GM23338 (cell line): ENCODE measurements around the gene CLUH. TPM values are rescaled to one million over a fixed set of nuclear protein-coding genes. Genes with fewer than 3 reads are reported as not detected.

Experiments used
- ATAC-seq: fragments of 200-7000 bp; cut with Tn5 transposase; 3 replicates; pipeline ENCODE4 v1.9.1; 2020
- DNase-seq: peaks from one replicate; pipeline ENCODE4 v3.0.0-alpha.2; 2015; ENCODE audit warnings: low spot score
- H2AFZ ChIP-seq: fragments of 200-600 bp; sonication (generic); 2 replicates; pipeline ENCODE4 v1.8.0; 2016; ENCODE audit warnings: antibody characterized with exemption, mild to moderate bottlenecking, moderate library complexity
- H3F3A ChIP-seq: fragments of 200-600 bp; sonication (generic); replicated peaks from 2 replicates; pipeline ENCODE4 v1.8.0; 2017; ENCODE audit warnings: antibody characterized with exemption, mixed run types, low read depth
- H3K27ac ChIP-seq: fragments of 200-600 bp; sonication (generic); 2 replicates; pipeline ENCODE4 v1.6.1; 2016; ENCODE audit warnings: low read depth
- H3K27me3 ChIP-seq: fragments of 200-600 bp; sonication (generic); 2 replicates; pipeline ENCODE4 v1.8.0; 2016; ENCODE audit warnings: mild to moderate bottlenecking, mixed run types, moderate library complexity; ENCODE audit not compliant: insufficient read depth
- H3K36me3 ChIP-seq: fragments of 200-600 bp; sonication (generic); 2 replicates; pipeline ENCODE4 v1.8.0; 2016; ENCODE audit warnings: mild to moderate bottlenecking; ENCODE audit not compliant: insufficient read depth
- H3K4me1 ChIP-seq: fragments of 200-600 bp; sonication (generic); 2 replicates; pipeline ENCODE4 v1.8.0; 2016; ENCODE audit warnings: mild to moderate bottlenecking, moderate library complexity; ENCODE audit not compliant: insufficient read depth
- H3K4me2 ChIP-seq: fragments of 200-600 bp; sonication (generic); 2 replicates; pipeline ENCODE4 v1.7.1; 2017; ENCODE audit warnings: mixed run types
- H3K4me3 ChIP-seq: fragments of 200-600 bp; sonication (generic); 2 replicates; pipeline ENCODE4 v1.6.1; 2016; ENCODE audit warnings: mixed run types
- H3K79me2 ChIP-seq: fragments of 200-600 bp; sonication (generic); replicated peaks from 2 replicates; pipeline ENCODE4 v1.8.0; 2017; ENCODE audit warnings: mild to moderate bottlenecking; ENCODE audit not compliant: insufficient read depth
- H3K9me2 ChIP-seq: fragments of 200-600 bp; sonication (generic); 2 replicates; pipeline ENCODE4 v1.8.0; 2017; ENCODE audit not compliant: insufficient read depth
- H4K20me1 ChIP-seq: fragments of 200-600 bp; sonication (generic); replicated peaks from 2 replicates; pipeline ENCODE4 v1.8.0; 2017; ENCODE audit warnings: mild to moderate bottlenecking; ENCODE audit not compliant: insufficient read depth
- H3K27ac Mint-ChIP-seq: 2 replicates; pipeline ENCODE4 v1.8.0; 2020; ENCODE audit warnings: inconsistent platforms, mild to moderate bottlenecking, moderate library complexity, mixed read lengths
- H3K27me3 Mint-ChIP-seq: 3 replicates; pipeline ENCODE4 v1.8.0; 2022; ENCODE audit warnings: low read depth, mild to moderate bottlenecking, moderate library complexity, mixed read lengths, inconsistent platforms; ENCODE audit not compliant: insufficient read depth, poor library complexity
- H3K36me3 Mint-ChIP-seq: 3 replicates; pipeline ENCODE4 v1.8.0; 2021; ENCODE audit warnings: low read depth, mild to moderate bottlenecking, inconsistent platforms, moderate library complexity, mixed read lengths
- H3K4me1 Mint-ChIP-seq: 3 replicates; pipeline ENCODE4 v1.8.0; 2020; ENCODE audit warnings: mild to moderate bottlenecking, inconsistent platforms, mixed read lengths
- H3K4me3 Mint-ChIP-seq: 3 replicates; pipeline ENCODE4 v1.8.0; 2021; ENCODE audit warnings: moderate library complexity, mild to moderate bottlenecking, inconsistent platforms, mixed read lengths
- H3K9me3 Mint-ChIP-seq: 3 replicates; pipeline ENCODE4 v1.8.0; 2020; ENCODE audit warnings: moderate library complexity, mild to moderate bottlenecking, inconsistent platforms, mixed read lengths
- CREB1 ChIP-seq: fragments of 250-450 bp; sonication (Bioruptor Pico); IDR thresholded peaks from 2 replicates; pipeline ENCODE4 v1.5.0; 2020; ENCODE audit warnings: low read depth, mild to moderate bottlenecking, moderate library complexity
- CTCF ChIP-seq, 2 experiments: fragments of 200-600 bp in 1 of 2; sonication (generic) in 1 of 2; conservative IDR thresholded peaks; 2 replicates each; pipeline versions ENCODE4 v1.5.1 to v1.6.1; 2016 to 2017; ENCODE audit warnings: antibody characterized with exemption in 2 of 2, low read depth in 2 of 2, mild to moderate bottlenecking in 2 of 2, moderate library complexity in 1 of 2
- ETS1 ChIP-seq: IDR thresholded peaks from 2 replicates; pipeline ENCODE4 v1.6.1; 2016; ENCODE audit warnings: antibody characterized with exemption
- EZH2 ChIP-seq: fragments of 200-600 bp; sonication (generic); IDR thresholded peaks from one replicate; pipeline ENCODE4 v1.8.0; 2017; ENCODE audit warnings: antibody characterized with exemption, mild to moderate bottlenecking, low read depth; ENCODE audit not compliant: unreplicated experiment
- EZH2phosphoT487 ChIP-seq: fragments of 200-600 bp; sonication (generic); IDR thresholded peaks from one replicate; pipeline ENCODE4 v1.8.1; 2018; ENCODE audit warnings: antibody characterized with exemption; ENCODE audit not compliant: unreplicated experiment
- JUNB ChIP-seq: IDR thresholded peaks from one replicate; pipeline ENCODE4 v1.6.1; 2016; ENCODE audit warnings: antibody characterized with exemption; ENCODE audit not compliant: unreplicated experiment
- NANOG ChIP-seq: IDR thresholded peaks from 2 replicates; pipeline ENCODE4 v1.6.1; 2016; ENCODE audit warnings: antibody characterized with exemption, borderline replicate concordance
- POLR2AphosphoS5 ChIP-seq: IDR thresholded peaks from 2 replicates; pipeline ENCODE4 v1.6.1; 2016; ENCODE audit warnings: antibody characterized with exemption, low read depth
- REST ChIP-seq: IDR thresholded peaks from one replicate; pipeline ENCODE4 v1.6.1; 2018; ENCODE audit warnings: antibody characterized with exemption; ENCODE audit not compliant: unreplicated experiment
- STAT1 ChIP-seq: IDR thresholded peaks from one replicate; pipeline ENCODE4 v1.6.1; 2016; ENCODE audit warnings: antibody characterized with exemption; ENCODE audit not compliant: unreplicated experiment
- ZNF114 ChIP-seq: fragments of 250-450 bp; sonication (Bioruptor Pico); IDR thresholded peaks from 2 replicates; pipeline ENCODE4 v1.5.0; 2020; ENCODE audit warnings: mild to moderate bottlenecking, moderate library complexity
- ZNF331 ChIP-seq: fragments of 250-450 bp; sonication (Bioruptor Pico); IDR thresholded peaks from 2 replicates; pipeline ENCODE4 v1.5.0; 2020; ENCODE audit warnings: low read depth, mild to moderate bottlenecking, moderate library complexity
- ZNF462 ChIP-seq: fragments of 250-450 bp; sonication (Bioruptor Pico); IDR thresholded peaks from 2 replicates; pipeline ENCODE4 v1.5.0; 2020; ENCODE audit warnings: mild to moderate bottlenecking, moderate library complexity
- polyA plus RNA-seq: library from polyadenylated mRNA; unstranded; fragments of >200 nt; fragmentation: Nextera tagmentation; extraction: Ambion mirVana; gene quantifications from 2 replicates; pipeline ENCODE4 v1.2.1, GENCODE V29; 2016
- total RNA-seq: library from RNA; depleted of rRNA; stranded (reverse); fragments of >200 nt; shearing (Covaris generic); gene quantifications from 2 replicates; pipeline ENCODE4 v1.2.3, GENCODE V29; 2014

CLUH gene
- total and polyA plus RNA-seq, 2 experiments from 2014 or later, result 23.5 to 90.0 TPM

- ATAC-seq (no peak), DNase-seq (no peak)
- Histone ChIP-seq H3F3A (no peaks in the 10 kb centered on the region), H3K27ac (no peak overlapping the region), H2AFZ (no peak overlapping the region), H3K79me2 (peaks cover 12% of the 10 kb centered on the region), H3K4me2 (no peak overlapping the region), H3K27me3 (no peaks in the 10 kb centered on the region), H3K9me2 (no peaks in the 10 kb centered on the region), H3K4me1 (no peaks in the 10 kb centered on the region), H3K36me3 (no peaks in the 10 kb centered on the region), H4K20me1 (peaks cover 4% of the 10 kb centered on the region), H3K4me3 (no peak overlapping the region)
- no peak for TF ChIP-seq STAT1
- no peak for TF ChIP-seq ZNF331 (CRISPR knock-in tag)
- TF ChIP-seq POLR2AphosphoS5, result no peak
- no peak for TF ChIP-seq EZH2
- TF ChIP-seq EZH2phosphoT487, result no peak
- no peak for TF ChIP-seq ZNF462 (CRISPR knock-in tag)
- no peak for TF ChIP-seq ETS1
- no peak for TF ChIP-seq CREB1 (CRISPR knock-in tag)
- TF ChIP-seq ZNF114 (CRISPR knock-in tag), result no peak
- TF ChIP-seq JUNB, result no peak
- TF ChIP-seq CTCF (conservative IDR thresholded peaks at IDR 0.05; ENCODE audit: low read depth in 2 of 2), result no peak
- no peak for TF ChIP-seq REST
- TF ChIP-seq NANOG, result no peak
- H3K36me3 Mint-ChIP-seq, result peaks cover 48% of the 10 kb centered on the region; the same call in 2 of the 3 replicates
- peaks cover 6% of the 10 kb centered on the region for H3K27me3 Mint-ChIP-seq
- no peak overlapping the region for H3K4me3 Mint-ChIP-seq
- H3K9me3 Mint-ChIP-seq, result no peaks in the 10 kb centered on the region
- peaks cover 15% of the 10 kb centered on the region for H3K4me1 Mint-ChIP-seq
- no peak overlapping the region for H3K27ac Mint-ChIP-seq
Observed at GRCh38 chr17:2701161-2701995, 10.2 kb downstream of the CLUH start.
